ENCODE measurements around the gene KCNMA1.

DNA sequence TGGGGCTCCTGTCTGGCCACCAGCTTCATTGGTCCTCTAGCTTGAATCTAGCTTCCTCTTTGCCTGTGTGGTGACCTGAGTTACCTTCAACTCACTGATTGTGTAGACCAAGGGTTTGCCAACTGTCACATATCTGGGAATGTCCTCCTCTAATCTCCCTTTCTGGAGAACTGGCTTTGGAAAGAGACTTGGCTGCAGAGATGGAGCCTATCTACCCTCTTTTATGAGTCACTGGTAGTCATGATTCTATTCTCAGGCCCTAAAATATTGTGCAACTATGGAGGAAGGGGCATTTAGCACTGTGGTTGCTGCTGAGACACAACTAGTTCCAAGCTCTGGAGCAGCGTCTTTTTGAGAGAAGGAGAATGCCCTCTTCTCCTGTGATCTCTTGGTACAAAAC lies 691.3 kb downstream of the KCNMA1 start:
- TF ChIP-seq, protein P1, sequence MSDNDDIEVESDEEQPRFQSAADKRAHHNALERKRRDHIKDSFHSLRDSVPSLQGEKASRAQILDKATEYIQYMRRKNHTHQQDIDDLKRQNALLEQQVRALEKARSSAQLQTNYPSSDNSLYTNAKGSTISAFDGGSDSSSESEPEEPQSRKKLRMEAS (IDR thresholded peaks at IDR 0.05) = no peak
- TF ChIP-seq CREB1 (IDR thresholded peaks at IDR 0.05; ENCODE audit: low read depth) = no peak
- no peak for TF ChIP-seq EGR1 (IDR thresholded peaks at IDR 0.05)
- TF ChIP-seq ZBTB7A (IDR thresholded peaks at IDR 0.05; ENCODE audit: low read depth) = no peak
- TF ChIP-seq FOXM1 (IDR thresholded peaks at IDR 0.05; ENCODE audit: borderline replicate concordance, low read depth) = no peak
- TF ChIP-seq EP300 (IDR thresholded peaks at IDR 0.05; ENCODE audit: borderline replicate concordance) = no peak
- no peak for TF ChIP-seq CEBPB (IDR thresholded peaks at IDR 0.05)
- no peak for TF ChIP-seq NFIC (IDR thresholded peaks at IDR 0.05)

Data from Ishikawa (cell line).